Gastrocnemius medialis (tissue), 4 donors: ENCODE results near the gene SMURF2.
"Not testable (repeated sequence)": the region's sequence is repeated elsewhere in the genome, so short reads cannot be mapped to it uniquely, and the experiment has no call there.

Experiments
- POLR2A ChIP-seq, 2 donors: fragments of 450-650 bp; IDR thresholded peaks; one replicate each; pipeline ENCODE4 v1.6.1; 2017; ENCODE audit warnings: antibody characterized with exemption in 2 of 2, mild to moderate bottlenecking in 2 of 2, moderate library complexity in 2 of 2
- TF ChIP-seq, protein P1 (sequence below), 5 experiments: fragments of 450-650 bp in 3 of 5; fragments of 200-600 bp in 2 of 5; sonication (generic) in 2 of 5; IDR thresholded peaks in 4 of 5; conservative IDR thresholded peaks in 1 of 5; 1 replicate in 4 of 5; 2 replicates in 1 of 5; pipeline ENCODE4 v1.5.1; 2016 to 2019; ENCODE audit warnings: antibody characterized with exemption in 5 of 5, mild to moderate bottlenecking in 3 of 5, moderate library complexity in 3 of 5

DNA sequence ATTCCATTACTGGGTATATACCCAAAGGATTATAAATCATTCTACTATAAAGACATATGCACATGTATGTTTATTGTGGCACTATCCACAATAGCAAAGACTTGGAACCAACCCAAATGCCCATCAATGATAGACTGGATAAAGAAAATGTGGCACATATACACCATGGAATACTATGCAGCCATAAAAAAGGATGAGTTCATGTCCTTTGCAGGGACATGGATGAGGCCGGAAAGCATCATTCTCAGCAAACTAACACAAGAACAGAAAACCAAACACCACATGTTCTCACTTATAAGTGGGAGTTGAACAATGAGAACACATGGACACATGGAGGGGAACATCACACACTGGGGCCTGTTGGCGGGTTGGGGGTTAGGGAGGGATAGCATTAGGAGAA is 51.9 kb downstream of the SMURF2 start:
- TF ChIP-seq POLR2A (IDR thresholded peaks at IDR 0.05), result not testable (repeated sequence)
- TF ChIP-seq, protein P1, sequence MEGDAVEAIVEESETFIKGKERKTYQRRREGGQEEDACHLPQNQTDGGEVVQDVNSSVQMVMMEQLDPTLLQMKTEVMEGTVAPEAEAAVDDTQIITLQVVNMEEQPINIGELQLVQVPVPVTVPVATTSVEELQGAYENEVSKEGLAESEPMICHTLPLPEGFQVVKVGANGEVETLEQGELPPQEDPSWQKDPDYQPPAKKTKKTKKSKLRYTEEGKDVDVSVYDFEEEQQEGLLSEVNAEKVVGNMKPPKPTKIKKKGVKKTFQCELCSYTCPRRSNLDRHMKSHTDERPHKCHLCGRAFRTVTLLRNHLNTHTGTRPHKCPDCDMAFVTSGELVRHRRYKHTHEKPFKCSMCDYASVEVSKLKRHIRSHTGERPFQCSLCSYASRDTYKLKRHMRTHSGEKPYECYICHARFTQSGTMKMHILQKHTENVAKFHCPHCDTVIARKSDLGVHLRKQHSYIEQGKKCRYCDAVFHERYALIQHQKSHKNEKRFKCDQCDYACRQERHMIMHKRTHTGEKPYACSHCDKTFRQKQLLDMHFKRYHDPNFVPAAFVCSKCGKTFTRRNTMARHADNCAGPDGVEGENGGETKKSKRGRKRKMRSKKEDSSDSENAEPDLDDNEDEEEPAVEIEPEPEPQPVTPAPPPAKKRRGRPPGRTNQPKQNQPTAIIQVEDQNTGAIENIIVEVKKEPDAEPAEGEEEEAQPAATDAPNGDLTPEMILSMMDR (IDR thresholded peaks at IDR 0.05 in 4 of 5, conservative IDR thresholded peaks at IDR 0.05 in 1 of 5), result not testable (repeated sequence)
